ES-I3 (cell line): Measurements from ENCODE around the gene PROSER2.

ENCODE experiments used
- H3K36me3 ChIP-seq: 2 replicates; pipeline ENCODE4 v1.6.1; 2013; ENCODE audit warnings: mild to moderate bottlenecking, low read length, control low read depth, moderate library complexity; ENCODE audit not compliant: insufficient read depth
- H3K4me1 ChIP-seq: 2 replicates; pipeline ENCODE4 v1.6.1; 2013; ENCODE audit warnings: mild to moderate bottlenecking, control low read depth, low read length; ENCODE audit not compliant: insufficient read depth
- H3K9ac ChIP-seq: 2 replicates; pipeline ENCODE4 v1.6.1; 2013; ENCODE audit warnings: low read depth, mild to moderate bottlenecking, low read length, moderate library complexity
- H3K9me3 ChIP-seq: 2 replicates; pipeline ENCODE4 v1.6.1; 2013; ENCODE audit warnings: mild to moderate bottlenecking, low read length, moderate library complexity; ENCODE audit not compliant: control insufficient read depth, insufficient read depth

PROSER2 gene

DNA sequence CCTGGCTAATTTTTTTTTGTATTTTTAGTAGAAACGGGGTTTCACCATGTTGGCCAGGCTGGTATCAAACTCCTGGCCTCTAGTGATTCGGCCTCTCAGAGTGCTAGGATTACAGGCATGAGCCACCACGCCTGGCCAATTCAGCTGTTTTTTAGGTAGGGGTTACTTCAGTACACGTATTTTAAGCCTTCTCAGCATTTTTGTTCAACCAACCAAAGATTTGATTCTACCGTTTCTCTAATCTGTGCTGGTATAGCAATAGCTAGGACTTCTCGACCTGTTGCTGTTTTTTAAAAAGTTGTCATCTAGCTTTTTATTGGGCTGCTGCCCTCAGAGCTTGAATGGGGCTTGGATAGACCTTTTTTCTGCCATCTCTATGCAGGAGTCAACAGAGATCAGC lies 34.9 kb downstream of the PROSER2 start:
- no peak overlapping the region for H3K9ac ChIP-seq
- H3K9me3 ChIP-seq: no peaks in the 10 kb centered on the region
- H3K36me3 ChIP-seq: no peaks in the 10 kb centered on the region; the same call in 1 of the 2 replicates
- H3K4me1 ChIP-seq: no peaks in the 10 kb centered on the region

DNA sequence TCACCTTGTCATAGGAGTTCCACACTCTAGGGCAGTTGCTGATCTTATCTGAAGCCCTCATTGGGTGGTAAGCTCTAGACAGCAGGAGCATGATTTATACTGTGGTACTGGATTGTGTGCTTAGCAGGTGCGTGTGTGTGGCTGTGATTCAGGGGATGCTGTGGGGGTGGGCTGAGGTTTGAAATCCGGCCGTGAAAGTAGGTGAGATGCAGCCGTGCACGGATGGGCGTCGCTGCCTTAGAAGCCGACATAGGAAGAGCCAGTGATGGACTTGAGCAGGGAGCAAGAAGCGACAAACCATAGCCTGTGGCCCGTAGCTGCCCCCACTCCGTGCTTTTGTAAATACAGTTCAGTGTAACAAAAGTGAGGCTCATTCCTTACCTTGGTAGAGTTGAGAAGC lies 38.2 kb downstream of the PROSER2 start:
- no peaks in the 10 kb centered on the region for H3K4me1 ChIP-seq
- H3K9ac ChIP-seq: no peak overlapping the region
- no peaks in the 10 kb centered on the region for H3K9me3 ChIP-seq
- no peaks in the 10 kb centered on the region; the same call in 1 of the 2 replicates for H3K36me3 ChIP-seq

DNA sequence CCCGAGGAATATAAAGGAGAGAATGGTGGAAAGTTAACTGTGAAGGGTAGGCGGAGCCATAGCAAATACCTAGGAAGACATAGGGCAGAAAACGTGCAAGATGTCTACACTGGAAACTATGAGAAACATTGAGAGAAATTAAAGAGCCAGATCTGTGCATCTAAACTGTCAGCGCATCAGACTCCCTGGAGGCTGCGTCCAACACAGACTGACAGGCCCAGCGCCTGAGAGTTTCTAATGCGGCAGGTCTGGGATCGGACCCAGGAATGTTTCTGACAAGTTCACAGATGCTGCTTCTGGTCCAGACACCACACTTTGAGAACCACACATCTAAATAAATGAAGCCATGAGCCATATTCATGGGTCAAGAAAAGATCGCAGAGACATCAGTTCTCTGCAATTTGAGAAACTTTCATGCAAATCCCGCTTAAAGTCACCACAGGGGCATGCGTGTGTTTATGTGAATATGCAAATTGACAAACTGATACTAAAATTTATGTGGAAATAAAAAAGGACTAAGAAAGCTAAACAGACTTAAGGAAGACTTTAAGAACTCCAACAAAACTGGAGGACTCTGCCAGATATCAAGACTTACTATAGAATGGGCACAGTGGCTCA lies 38.8 kb downstream of the PROSER2 start:
- no peaks in the 10 kb centered on the region; the same call in 1 of the 2 replicates for H3K36me3 ChIP-seq
- no peak overlapping the region for H3K9ac ChIP-seq
- H3K9me3 ChIP-seq: no peaks in the 10 kb centered on the region
- H3K4me1 ChIP-seq: no peaks in the 10 kb centered on the region

DNA sequence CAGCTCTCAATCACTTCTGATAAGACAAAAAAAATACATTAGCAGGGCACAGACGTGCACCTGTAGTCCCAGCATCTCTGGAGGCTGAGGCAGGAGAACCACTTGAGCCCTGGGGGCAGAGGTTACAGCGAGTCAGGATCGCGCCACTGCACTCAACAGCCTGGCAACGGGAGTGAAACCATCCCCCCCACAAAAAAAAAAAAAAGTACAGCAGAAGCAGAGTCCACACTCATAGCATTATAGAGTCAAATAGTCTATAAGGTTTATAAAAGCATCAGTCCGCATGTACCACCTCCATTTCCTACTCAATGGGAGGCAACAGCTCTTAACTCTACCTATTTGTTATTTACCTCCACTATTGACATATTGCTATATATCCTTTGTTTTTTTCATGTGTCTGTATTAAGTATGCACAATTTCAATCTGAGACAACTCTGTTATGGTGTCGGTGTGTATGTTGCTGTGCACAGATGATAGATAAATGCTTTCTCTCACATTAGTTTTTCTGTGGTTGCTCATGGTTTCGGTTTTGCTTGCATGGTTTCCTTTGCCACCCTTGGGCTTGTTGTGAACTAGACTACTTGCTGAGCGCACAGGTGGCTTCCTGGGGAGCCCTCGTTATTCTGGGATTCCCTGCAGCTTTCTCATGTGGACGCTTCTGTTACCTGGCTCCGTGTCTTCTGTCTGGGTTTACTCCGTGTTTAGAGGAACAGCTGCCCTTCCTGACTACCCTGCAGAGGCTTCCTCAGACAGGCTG lies 40.4 kb downstream of the PROSER2 start:
- Histone ChIP-seq H3K9me3 (no peaks in the 10 kb centered on the region), H3K4me1 (no peaks in the 10 kb centered on the region), H3K36me3 (no peaks in the 10 kb centered on the region), H3K9ac (no peak overlapping the region)

DNA sequence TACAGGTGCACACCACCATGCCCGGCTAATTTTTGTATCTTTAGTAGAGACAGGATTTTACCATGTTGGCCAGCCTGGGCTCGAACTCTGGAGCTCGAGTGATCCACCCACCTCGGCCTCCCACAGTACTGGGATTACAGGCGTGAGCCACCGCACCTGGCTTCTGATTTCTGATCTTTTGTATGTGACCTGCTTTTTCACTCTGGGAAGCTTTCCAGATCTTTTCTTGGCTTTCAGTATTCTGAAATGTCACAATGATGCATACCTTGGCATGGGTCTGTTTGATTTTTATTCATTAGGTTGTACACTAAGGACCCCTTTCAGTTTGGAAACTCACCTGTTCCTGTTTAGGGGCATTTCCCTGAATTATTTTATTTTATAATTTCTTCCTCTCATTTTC lies 41.6 kb downstream of the PROSER2 start:
- no peaks in the 10 kb centered on the region for H3K36me3 ChIP-seq
- no peak overlapping the region for H3K9ac ChIP-seq
- no peaks in the 10 kb centered on the region for H3K9me3 ChIP-seq
- H3K4me1 ChIP-seq: no peaks in the 10 kb centered on the region

DNA sequence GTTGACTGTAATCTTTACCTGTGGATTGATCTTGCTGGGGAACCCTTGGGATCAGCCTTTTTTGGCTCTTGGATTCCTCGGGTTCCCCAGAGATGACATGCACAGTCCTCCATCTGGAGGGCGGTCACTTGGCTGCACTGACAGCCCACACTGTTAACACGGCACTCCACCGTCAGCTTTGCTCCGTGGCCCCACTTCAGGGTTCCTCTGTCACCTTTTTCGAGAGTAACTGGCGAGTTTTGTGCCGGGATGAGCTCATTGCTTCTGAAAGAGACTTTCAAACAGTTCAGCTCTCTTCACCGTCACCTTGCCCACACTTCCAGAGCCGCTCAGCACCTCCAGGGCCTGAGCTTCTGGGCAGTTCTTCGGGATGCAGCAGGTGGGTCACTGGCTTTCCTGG lies 42.4 kb downstream of the PROSER2 start:
- no peak overlapping the region for H3K9ac ChIP-seq
- no peaks in the 10 kb centered on the region for H3K4me1 ChIP-seq
- H3K9me3 ChIP-seq: no peaks in the 10 kb centered on the region
- H3K36me3 ChIP-seq: no peaks in the 10 kb centered on the region

DNA sequence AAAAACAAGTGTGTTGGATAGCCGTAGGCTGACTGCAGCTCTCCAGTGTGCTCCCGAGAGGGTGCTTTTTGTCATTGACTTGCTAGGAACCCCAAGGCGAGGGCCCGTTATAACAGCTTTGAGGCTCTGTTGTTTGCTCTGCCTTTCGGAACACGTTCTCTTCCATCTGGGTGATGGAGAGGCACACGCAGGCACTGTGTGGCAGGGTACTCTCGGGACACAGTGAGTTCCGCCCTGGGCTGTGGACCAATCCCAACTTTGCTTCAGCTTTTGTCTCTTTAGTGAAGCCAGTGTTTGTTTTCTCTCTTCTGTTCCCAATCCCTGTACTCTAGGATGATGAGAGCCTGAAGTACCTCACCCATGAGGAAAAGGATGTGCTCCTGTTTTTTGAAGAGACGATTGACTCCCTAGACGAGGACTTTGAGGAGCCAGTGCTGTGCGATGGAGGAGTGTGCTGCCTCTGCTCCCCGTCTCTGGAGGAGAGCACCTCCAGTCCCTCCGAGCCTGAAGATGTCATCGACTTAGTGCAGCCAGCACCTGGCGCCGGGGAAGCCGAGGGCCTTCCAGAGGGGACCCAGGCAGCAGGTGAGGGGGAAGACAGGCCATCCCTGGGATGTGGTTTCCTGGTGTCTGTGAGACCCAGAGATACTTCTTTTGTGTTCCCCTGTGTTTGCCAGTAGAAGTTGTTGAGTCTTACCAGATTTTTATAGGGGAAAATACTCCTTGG lies 43.2 kb downstream of the PROSER2 start:
- Histone ChIP-seq H3K9ac (no peak overlapping the region), H3K4me1 (no peaks in the 10 kb centered on the region), H3K36me3 (no peaks in the 10 kb centered on the region), H3K9me3 (no peaks in the 10 kb centered on the region)

DNA sequence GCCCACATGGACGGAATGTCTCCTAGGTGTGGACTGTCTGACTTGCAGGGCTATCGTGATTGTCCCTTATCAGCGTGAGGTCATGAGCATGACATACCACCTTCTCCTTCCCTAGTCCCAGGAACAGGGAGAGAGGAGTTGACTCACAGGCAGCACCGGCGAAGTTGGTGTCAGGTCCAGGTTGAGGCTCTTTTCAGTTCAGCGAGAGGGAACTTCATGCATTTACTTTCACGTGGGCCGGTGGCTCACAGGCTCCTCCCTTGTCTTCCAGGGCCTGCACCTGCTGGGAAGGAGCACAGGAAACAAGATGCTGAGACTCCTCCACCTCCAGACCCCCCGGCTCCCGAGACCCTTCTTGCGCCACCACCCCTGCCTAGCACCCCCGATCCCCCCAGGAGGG lies 46.1 kb downstream of the PROSER2 start:
- Histone ChIP-seq H3K9me3 (no peaks in the 10 kb centered on the region), H3K9ac (no peak overlapping the region), H3K4me1 (no peaks in the 10 kb centered on the region), H3K36me3 (no peaks in the 10 kb centered on the region)

DNA sequence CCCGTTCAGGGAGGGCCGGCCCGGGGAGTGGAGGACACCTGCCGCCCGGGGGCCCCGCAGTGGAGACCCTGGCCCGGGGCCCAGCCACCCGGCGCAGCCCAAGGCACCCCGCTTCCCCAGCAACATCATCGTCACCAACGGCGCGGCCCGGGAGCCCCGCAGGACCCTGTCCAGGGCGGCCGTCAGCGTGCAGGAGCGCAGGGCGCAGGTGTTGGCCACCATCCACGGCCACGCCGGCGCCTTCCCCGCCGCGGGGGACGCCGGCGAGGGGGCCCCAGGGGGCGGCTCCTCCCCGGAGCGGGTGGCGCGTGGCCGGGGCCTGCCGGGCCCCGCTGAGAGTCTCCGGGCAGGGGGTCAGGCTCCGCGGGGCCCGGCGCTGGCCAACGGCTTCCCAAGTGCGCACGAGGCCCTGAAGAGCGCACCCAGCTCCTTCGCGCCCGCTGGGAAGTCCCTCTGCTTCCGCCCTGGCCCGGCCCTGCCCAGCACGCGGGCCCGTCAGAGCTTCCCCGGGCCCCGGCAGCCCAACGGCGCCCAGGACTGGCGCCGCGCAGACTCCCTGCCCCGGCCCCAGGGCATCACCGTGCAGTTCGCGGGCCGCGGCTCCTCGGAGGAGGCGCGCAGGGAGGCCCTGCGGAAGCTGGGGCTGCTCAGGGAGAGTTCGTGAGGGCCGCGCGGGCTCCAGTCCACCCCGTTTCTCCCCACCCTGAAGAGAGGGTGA lies 46.7 kb downstream of the PROSER2 start:
- no peaks in the 10 kb centered on the region for H3K36me3 ChIP-seq
- H3K4me1 ChIP-seq: peaks cover under 1% of the 10 kb centered on the region; the same call in 1 of the 2 replicates
- H3K9ac ChIP-seq: no peak overlapping the region
- no peaks in the 10 kb centered on the region for H3K9me3 ChIP-seq

DNA sequence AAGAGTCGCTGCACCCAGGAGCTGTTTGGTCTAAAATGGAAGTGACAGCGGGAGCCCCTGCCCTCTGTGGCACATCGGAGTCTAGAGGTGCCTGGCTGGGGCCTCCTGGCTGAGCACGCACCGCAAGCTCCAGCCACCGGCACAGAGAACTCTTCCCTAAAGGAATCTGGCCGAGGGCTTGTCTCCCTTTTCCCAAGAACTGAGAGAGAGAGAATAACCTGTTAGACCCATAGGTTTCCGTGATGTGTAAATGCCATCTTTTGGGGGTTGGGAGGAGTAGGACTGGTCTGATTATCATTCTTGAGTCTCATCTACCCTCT lies 47.3 kb downstream of the PROSER2 start:
- Histone ChIP-seq H3K9ac (no peak overlapping the region), H3K4me1 (peaks cover 6% of the 10 kb centered on the region; the same call in 1 of the 2 replicates), H3K9me3 (no peaks in the 10 kb centered on the region), H3K36me3 (no peaks in the 10 kb centered on the region)

DNA sequence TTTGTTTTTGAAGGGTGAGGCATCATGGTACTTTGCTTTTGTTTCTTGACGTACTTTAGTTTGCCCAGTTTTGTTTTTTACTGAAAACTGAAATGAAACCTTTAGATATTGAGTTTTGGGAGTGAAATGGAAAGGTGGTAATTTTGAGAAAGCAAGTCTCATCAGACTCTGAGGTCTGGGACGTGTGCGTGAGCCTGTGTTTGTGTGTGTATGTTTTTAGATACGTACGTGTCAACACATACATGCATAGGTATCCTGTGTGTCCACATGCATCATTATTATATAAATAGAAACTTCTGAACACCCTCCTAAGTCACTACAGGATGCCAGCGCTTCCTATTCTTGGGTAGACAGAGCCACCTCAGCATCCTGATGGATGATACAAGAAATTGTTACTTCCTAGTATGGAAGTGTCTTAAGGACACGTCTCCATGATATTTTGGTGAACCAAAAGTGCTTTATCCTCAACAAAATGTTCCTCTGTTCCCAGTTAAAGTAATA lies 47.8 kb downstream of the PROSER2 start:
- no peaks in the 10 kb centered on the region for H3K9me3 ChIP-seq
- H3K36me3 ChIP-seq: no peaks in the 10 kb centered on the region
- H3K4me1 ChIP-seq: peaks cover 11% of the 10 kb centered on the region; the same call in 1 of the 2 replicates
- no peak overlapping the region for H3K9ac ChIP-seq

DNA sequence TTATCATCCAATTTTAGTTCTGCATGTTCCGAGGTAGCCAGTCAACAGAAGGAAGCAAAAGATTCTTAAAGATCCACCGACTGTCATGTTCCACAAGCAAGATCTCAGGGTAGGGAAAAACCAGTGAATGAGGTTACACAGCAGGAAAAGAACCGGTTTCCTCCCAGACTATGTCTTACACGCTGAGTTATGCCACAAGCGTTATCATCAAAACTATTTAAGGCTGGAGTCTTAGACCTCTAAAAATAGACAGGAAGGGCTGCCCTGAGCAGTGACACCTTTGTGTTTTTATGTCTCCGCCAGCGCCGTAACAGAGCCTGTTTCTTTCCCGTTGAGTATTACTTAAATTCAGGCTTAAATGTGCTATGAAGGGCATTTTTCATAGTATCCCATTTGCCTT lies 48.3 kb downstream of the PROSER2 start:
- Histone ChIP-seq H3K36me3 (no peaks in the 10 kb centered on the region), H3K9ac (no peak overlapping the region), H3K4me1 (peaks cover 15% of the 10 kb centered on the region; the same call in 1 of the 2 replicates), H3K9me3 (no peaks in the 10 kb centered on the region)

DNA sequence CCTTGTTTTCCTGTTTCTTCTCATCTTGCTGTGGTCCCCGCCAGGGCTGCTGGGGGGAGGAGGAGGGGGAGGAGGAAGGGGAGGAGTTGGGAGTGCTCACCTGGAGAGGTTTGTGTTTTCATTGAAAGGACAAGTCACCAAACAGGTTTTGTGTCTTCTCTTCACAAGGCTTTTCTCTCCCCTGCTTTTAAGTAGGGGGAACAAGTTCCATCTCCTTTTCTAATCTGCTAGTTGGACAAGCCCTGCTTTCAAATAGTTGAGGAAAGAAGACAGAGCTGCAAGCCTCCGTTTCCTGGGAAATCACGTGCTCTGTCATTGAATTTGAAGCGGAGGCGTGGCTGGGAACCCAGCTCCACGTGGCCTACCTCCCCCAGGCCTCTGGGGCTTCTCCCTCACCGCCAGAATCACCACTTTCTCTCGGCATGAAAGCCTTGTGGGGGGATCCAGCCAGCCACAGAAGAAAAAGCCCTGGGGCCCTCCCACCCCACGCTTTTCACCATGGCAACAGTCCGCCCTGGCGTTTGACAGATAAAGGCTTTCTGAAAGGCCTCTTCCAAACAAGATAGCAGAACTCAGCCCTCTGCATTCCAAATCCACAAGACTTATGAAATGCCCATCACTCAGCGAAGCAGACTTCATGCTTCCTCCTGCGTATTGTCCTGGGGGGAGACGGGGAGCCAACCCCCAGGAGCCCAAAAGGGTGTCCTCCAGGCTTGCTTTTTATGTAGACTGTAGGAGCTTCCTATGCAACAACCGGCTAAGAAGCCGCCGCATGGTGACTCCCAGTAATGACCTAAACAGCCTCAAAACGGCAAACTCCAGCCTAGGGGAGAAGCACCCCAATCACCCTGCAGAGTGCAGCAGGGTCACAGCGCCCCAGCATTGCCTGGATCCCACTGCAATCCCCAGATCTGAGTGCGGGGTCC lies 51.7 kb downstream of the PROSER2 start:
- peaks cover 15% of the 10 kb centered on the region; the same call in 1 of the 2 replicates for H3K4me1 ChIP-seq
- no peaks in the 10 kb centered on the region for H3K9me3 ChIP-seq
- H3K9ac ChIP-seq: no peak overlapping the region; the same call in 1 of the 2 replicates
- no peaks in the 10 kb centered on the region for H3K36me3 ChIP-seq
